K562 (cell line): ENCODE results near the gene CYS1. TPM values are rescaled to one million over a fixed set of nuclear protein-coding genes. Genes with fewer than 3 reads are reported as not detected.
A peak's percentile ranks its signal among the peaks of the same experiment; 100 is the strongest.

ENCODE experiments used
- GABPA ChIP-seq: fragments of 200-800 bp; sonication (Bioruptor generic); conservative IDR thresholded peaks from 2 replicates; pipeline ENCODE4 v1.6.1; 2016; ENCODE audit warnings: low read depth, missing genetic modification characterization, missing compliant biosample characterization
- KLF6 ChIP-seq: fragments of 250-450 bp; sonication (Bioruptor Pico); IDR thresholded peaks from 2 replicates; pipeline ENCODE4 v1.4.0; 2020; ENCODE audit warnings: mild to moderate bottlenecking, moderate library complexity, borderline replicate concordance
- NFIX ChIP-seq: fragments of 250-450 bp; sonication (Bioruptor Pico); IDR thresholded peaks from 2 replicates; pipeline ENCODE4 v1.4.0; 2020; ENCODE audit warnings: low read depth, mild to moderate bottlenecking, moderate library complexity
- RBM15 ChIP-seq: fragments of 200-400 bp; formaldehyde crosslinking; IDR thresholded peaks from 2 replicates; pipeline ENCODE4 v1.6.1; 2018; ENCODE audit warnings: mild to moderate bottlenecking, low read length, moderate library complexity; ENCODE audit not compliant: insufficient read depth
- ZNF165 ChIP-seq: fragments of 250-450 bp; sonication (Bioruptor Pico); IDR thresholded peaks from 2 replicates; pipeline ENCODE4 v1.4.0; 2020; ENCODE audit warnings: borderline replicate concordance
- ZNF23 ChIP-seq: fragments of 250-450 bp; sonication (Bioruptor Pico); IDR thresholded peaks from 2 replicates; pipeline ENCODE4 v1.4.0; 2020; ENCODE audit warnings: mild to moderate bottlenecking
- ZNF232 ChIP-seq: sonication (generic); formaldehyde crosslinking; IDR thresholded peaks from 2 replicates; pipeline ENCODE4 v1.8.0; 2022; ENCODE audit warnings: mild to moderate bottlenecking, missing genetic modification reagents
- ZNF444 ChIP-seq: fragments of 250-450 bp; sonication (Bioruptor Pico); IDR thresholded peaks from 2 replicates; pipeline ENCODE4 v1.4.0; 2020; ENCODE audit warnings: mild to moderate bottlenecking, moderate library complexity
- ZNF586 ChIP-seq: fragments of 450-650 bp; formaldehyde crosslinking; conservative IDR thresholded peaks from 2 replicates; pipeline ENCODE4 v1.4.0; 2020; ENCODE audit warnings: mild to moderate bottlenecking, moderate library complexity
- ZNF77 ChIP-seq: fragments of 250-450 bp; sonication (Bioruptor Pico); IDR thresholded peaks from 2 replicates; pipeline ENCODE4 v1.5.0; 2020
- ZNF79 ChIP-seq: fragments of 250-450 bp; sonication (Bioruptor Pico); IDR thresholded peaks from 2 replicates; pipeline ENCODE4 v1.4.0; 2020; ENCODE audit warnings: low read depth, mild to moderate bottlenecking, moderate library complexity
- polyA plus RNA-seq, 8 experiments: library from polyadenylated mRNA; depleted of rRNA in 4 of 8; stranded (reverse) in 5 of 8; unstranded in 3 of 8; fragments of >200 nt; fragmentation: Nextera tagmentation in 2 of 8; fragmentation: Illumina TruSeq in 1 of 8; extraction: Ambion mirVana in 2 of 8; extraction: Trizol in 1 of 8; gene quantifications; 2 replicates each; pipeline versions ENCODE4 v1.2.1 to v1.2.3, GENCODE V29; 2011 to 2014; ENCODE audit warnings: inconsistent platforms in 1 of 8, missing spikeins in 1 of 8
- total RNA-seq, 7 experiments: library from RNA; depleted of rRNA in 6 of 7; stranded (reverse); fragments of >200 nt in 6 of 7; fragmentation: Illumina TruSeq in 2 of 7; extraction: Trizol in 2 of 7; gene quantifications; 2 replicates each; pipeline versions ENCODE4 v1.2.1 to v1.2.3, GENCODE V29; 2011 to 2021; ENCODE audit warnings: low replicate concordance in 1 of 7
- TF ChIP-seq, protein P1 (sequence below): fragments of 450-650 bp; IDR thresholded peaks from 2 replicates; pipeline ENCODE4 v1.7.1; 2018; ENCODE audit warnings: mild to moderate bottlenecking, low read depth; ENCODE audit not compliant: partially characterized antibody
- TF ChIP-seq, protein P2 (sequence below), 2 experiments: fragments of 450-650 bp in 1 of 2; sonication (generic) in 1 of 2; formaldehyde crosslinking; conservative IDR thresholded peaks; 2 replicates each; pipeline versions ENCODE4 v1.4.0 to v1.8.1; 2020 to 2022; ENCODE audit warnings: mild to moderate bottlenecking in 1 of 2, missing genetic modification reagents in 1 of 2

The CYS1 gene
- total and polyA plus RNA-seq, 9 of the 15 experiments (the other 6 are each of a cell fraction or from before 2014, with no cell fraction given): 0.11 to 0.13 TPM; not detected in 7

- TF ChIP-seq, protein P1, sequence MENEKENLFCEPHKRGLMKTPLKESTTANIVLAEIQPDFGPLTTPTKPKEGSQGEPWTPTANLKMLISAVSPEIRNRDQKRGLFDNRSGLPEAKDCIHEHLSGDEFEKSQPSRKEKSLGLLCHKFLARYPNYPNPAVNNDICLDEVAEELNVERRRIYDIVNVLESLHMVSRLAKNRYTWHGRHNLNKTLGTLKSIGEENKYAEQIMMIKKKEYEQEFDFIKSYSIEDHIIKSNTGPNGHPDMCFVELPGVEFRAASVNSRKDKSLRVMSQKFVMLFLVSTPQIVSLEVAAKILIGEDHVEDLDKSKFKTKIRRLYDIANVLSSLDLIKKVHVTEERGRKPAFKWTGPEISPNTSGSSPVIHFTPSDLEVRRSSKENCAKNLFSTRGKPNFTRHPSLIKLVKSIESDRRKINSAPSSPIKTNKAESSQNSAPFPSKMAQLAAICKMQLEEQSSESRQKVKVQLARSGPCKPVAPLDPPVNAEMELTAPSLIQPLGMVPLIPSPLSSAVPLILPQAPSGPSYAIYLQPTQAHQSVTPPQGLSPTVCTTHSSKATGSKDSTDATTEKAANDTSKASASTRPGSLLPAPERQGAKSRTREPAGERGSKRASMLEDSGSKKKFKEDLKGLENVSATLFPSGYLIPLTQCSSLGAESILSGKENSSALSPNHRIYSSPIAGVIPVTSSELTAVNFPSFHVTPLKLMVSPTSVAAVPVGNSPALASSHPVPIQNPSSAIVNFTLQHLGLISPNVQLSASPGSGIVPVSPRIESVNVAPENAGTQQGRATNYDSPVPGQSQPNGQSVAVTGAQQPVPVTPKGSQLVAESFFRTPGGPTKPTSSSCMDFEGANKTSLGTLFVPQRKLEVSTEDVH: peak; percentile 88
- TF ChIP-seq GABPA (tag): peak; percentile 57
- no peak for TF ChIP-seq NFIX
- TF ChIP-seq ZNF444: no peak
- TF ChIP-seq ZNF77 (CRISPR knock-in tag): no peak
- TF ChIP-seq ZNF586 (CRISPR knock-in tag): no peak
- TF ChIP-seq ZNF165 (CRISPR knock-in tag): no peak
- TF ChIP-seq KLF6: no peak
- TF ChIP-seq ZNF232 (CRISPR knock-in tag): peak; percentile 85; the same call in 1 of the 2 replicates
- no peak for TF ChIP-seq RBM15
- TF ChIP-seq, protein P2, sequence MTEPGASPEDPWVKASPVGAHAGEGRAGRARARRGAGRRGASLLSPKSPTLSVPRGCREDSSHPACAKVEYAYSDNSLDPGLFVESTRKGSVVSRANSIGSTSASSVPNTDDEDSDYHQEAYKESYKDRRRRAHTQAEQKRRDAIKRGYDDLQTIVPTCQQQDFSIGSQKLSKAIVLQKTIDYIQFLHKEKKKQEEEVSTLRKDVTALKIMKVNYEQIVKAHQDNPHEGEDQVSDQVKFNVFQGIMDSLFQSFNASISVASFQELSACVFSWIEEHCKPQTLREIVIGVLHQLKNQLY (CRISPR knock-in tag; conservative IDR thresholded peaks at IDR 0.05): peak in 1 of 2 experiments; percentile 65; a peak in 1 of 4 replicates
- no peak for TF ChIP-seq ZNF79 (CRISPR knock-in tag)
- TF ChIP-seq ZNF23 (CRISPR knock-in tag): no peak
Observed at GRCh38 chr2:10043906-10044601, 36.2 kb downstream of the CYS1 start (continued).
